HG03432 (cell line): Measurements from ENCODE around the gene ACTL10.

Source experiments
- ATAC-seq: cut with Tn5 transposase; IDR thresholded peaks from one replicate; pipeline ENCODE4 v1.9.1; 2021; ENCODE audit warnings: mild to moderate bottlenecking, moderate library complexity; ENCODE audit not compliant: unreplicated experiment

Gene ACTL10

DNA sequence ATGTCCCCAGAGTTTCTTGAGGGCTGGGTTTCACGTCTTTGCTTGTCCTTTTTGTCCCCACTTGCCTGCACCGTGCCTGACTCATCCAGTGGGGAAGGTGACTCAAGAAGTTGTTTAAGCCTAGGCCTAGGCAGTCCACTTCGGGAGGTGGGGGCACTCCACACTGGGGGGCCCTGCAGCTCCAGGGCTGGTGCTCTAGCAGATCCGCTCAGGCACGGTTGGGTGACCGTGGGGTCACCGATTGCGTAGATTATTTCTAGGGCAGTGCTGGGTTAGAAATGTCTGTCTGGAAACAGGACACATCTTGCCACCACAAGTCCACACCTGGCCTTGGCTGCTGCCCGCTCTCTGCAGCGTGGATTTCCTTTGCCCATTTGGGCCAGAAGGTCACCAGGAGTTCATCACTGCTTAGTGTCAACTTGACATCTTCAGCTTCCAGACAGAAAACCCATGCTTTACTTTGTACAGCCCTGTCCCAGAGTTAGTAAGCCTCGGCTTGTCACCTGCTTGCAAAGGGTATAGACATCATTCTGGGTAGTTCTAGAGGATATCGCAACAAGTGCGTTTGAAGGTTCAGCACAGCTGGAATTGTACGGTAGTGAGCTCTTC lies 18.2 kb upstream of the ACTL10 start:
- ATAC-seq = no peak

DNA sequence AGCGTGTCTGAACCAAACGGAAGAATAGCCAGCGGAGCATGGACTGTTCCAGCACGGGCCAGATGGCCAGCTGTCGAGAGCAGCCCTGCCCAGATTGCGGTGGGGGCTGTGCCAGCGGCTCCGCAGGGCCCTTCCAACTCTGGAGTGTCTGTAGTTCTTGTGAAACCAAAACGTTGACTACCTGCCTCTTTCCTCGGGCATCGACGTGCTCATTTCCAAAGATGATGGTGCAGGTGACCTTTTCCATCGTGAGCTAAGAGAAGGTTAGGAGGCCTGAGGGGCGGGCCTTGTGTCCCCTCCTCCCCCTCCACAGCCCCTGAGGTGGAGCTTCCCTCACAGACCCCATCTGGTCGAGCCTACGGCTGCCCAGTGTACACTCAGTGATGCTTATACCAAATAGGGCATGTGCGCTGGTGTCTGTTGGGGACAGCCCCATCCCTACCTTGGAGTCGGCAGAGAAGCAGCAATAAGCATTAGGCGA lies 17.5 kb upstream of the ACTL10 start:
- ATAC-seq = no peak

DNA sequence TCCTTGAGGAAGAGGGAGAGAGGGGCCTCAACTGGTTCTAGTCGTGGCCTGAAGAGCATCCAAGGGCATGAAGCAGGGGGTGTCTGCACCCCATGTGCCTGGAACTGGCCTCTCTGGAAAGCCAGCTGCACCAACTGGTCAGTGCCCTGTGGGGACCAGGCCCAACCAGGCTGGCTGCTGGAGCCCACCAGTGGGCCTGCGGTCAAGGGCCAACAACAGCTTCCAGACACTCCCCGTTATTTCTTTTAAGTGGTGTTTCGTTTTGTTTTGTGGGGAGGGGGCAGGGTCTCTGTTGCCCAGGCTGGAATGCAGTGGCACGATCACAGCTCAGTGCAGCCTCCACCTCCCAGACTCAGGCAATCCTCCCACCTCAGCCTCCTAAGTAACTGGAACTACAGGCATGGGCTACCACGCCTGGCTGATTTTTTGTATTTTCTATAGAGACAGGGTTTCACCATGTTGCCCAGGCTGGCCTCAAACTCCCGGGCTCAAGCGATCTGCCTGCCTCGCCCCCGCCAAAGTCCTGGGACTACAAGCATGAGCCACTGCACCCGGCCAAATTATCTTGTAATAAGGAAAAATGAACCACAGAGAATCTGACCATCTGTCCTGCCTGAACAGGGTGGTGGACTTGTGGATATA lies 16.5 kb upstream of the ACTL10 start:
- ATAC-seq = no peak

GRCh38 chr20:33650753-33651561 lies 15.8 kb upstream of the ACTL10 start:
- no peak for ATAC-seq

- no peak for ATAC-seq
These were observed 15.1 kb upstream of the ACTL10 start for GRCh38 chr20:33651562-33652048.

GRCh38 chr20:33653218-33653899 lies 13.4 kb upstream of the ACTL10 start:
- ATAC-seq = no peak

DNA sequence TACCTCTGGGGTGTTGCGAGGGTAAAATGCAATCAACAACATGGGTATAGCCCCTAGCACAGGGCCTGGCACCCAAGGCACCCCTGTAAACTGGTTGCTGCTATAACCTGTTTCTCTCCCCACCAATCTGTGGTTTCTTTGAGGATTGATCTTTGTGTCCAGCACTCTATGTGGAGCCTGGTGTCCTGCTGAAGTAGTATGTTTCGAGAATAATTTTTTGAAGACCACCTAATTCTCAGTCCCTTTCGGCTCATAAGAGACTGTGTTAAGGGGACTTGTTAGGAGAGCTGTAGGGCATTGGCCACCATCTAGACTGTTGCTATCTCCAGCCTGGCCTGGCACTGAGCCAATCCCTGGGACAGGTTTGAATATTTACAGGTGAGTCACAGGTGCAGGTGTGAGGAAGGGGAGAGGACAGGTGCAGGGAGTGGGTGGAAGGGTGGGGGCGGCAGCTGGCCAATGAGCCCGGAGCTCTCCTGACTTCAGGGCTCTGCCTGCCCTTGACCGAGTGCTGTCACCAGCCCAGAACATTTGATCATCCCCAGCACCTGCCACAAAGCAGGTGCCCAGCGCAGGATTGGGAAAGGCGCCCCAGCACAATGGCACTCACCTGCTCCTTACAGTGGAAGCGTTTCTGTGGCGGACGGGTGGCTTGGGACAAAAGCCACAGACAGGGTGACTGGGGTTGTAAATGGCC lies 12.7 kb upstream of the ACTL10 start:
- no peak for ATAC-seq

- ATAC-seq = no peak
These were observed 12.0 kb upstream of the ACTL10 start for GRCh38 chr20:33654680-33655161.

DNA sequence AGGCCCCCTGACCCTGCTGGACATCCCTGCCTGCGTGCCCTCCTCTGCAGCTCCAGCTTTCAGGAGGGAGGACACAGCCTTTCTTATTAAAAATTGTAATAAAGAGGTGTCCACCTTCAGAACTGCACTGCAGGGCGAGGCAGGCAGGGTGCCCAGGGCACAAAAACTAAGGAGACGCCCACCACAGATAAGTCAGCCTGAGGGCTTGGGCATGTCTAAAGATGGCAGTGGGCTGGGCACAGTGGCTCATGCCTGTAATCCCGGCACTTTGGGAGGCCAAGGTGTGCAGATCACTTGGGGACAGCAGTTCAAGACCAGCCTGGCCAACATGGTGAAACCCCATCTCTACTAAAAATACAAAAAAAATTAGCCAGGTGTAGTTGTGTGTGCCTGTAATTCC lies 11.6 kb upstream of the ACTL10 start:
- no peak for ATAC-seq

DNA sequence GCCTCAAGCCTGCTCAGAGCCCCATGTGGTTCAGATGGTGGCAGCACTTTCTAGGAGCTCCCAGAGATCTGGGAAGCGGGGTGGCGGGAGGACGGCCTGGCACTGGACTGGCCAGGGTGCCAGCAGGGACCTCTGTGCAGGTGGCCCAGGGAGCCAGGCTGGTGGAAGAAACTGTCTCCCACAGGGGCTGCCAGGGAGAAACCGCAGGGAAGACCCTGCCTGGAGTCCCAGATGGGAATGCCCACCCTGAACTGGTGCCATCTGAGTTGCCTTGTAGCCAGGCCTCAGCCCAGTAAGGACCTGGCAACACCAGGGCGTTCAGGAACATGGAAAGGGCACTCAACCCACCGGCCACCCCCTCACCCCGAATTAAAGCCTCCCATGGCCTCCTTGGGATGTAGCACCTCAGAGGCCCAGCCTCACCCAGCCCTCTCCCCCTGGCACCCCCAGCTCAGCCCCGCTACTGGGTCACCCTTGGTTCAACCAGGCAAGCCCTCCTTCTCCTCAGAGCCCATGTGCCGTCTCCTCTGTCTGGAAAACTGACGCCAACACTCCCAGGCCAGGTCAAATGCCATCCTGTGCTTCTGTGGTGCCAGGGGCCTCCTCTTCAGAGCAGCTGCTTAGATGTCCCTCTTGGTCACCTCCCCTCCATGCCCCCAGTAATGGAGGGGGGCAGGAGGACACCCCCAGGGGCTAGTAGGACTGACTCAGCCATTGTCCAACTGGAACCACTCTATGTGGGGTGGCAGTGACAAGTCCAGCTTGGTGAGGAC lies 10.5 kb upstream of the ACTL10 start:
- ATAC-seq = no peak

- no peak for ATAC-seq
These were observed 9.7 kb upstream of the ACTL10 start for GRCh38 chr20:33656783-33657703.

DNA sequence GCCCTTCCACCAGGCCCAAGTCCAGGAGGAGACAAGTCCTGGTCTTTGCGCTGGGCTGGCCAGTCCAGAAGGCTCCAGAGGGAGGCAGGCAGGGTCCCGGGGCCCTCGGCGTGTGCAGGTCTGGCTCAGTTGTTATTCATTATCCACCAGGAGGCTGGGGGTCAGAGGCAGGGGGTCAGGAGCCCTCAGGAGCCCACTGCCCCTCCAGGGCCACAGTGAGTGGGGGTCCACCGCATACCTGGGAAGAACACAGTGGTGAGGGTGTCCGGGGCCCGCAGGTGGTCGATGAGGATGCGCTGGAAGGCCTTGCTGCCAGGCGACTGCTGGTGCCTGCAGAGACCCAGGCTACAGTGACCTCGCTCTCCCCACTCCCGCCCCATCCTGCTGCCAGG lies 9.0 kb upstream of the ACTL10 start:
- ATAC-seq = no peak

- ATAC-seq = no peak
These were observed 8.2 kb upstream of the ACTL10 start for GRCh38 chr20:33658510-33658909.

GRCh38 chr20:33658929-33659328 lies 7.8 kb upstream of the ACTL10 start:
- no peak for ATAC-seq

GRCh38 chr20:33659341-33660034 lies 7.3 kb upstream of the ACTL10 start:
- no peak for ATAC-seq

- no peak for ATAC-seq
These were observed 6.6 kb upstream of the ACTL10 start for GRCh38 chr20:33660035-33660684.

DNA sequence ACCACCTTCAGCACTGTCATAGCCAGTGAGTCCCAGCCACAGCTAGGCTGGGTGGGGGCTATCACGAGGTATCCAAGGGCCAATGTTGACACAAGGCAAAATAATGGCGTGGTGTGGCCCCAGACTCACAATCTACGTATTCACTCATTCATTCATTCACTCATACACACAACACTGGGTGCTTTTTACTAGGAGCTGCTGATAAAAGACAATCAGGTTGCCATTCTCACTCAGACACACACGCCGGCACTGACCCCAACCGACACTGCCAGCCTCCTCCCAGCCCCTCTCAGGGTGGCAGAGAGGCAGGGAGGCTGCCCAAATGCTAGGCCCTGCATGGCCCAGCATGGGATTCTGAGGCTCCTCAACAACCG lies 6.1 kb upstream of the ACTL10 start:
- ATAC-seq = no peak

DNA sequence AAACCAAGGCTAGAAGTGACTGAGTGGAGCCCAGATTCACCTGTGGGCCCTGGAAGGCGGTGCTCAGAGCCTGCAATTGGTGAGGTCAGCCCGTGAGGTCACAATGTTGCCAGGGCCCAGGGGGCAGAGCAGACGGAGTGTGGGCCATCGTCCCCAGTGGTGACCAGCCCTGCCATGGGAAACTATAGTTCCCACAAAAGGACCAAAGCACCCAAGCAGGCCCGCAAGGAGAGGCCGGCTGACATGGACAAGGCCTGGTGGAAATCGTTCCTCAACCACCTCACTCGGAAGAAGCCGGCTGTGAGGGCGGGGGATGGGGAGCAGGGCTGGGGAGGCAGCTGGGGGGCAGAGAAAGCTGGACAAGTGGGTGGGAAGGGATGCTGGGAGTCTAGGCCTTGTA lies 4.6 kb upstream of the ACTL10 start, which contains the start of gene C20orf144:
Gene C20orf144 (plus strand): TSS at position 156 of the 400 bp plus-strand sequence. CDS start 19 bp downstream, at position 175.
- ATAC-seq = no peak
